ENCODE data around the gene TMEM181. TPM values are rescaled to one million over a fixed set of nuclear protein-coding genes. Genes with fewer than 3 reads are reported as not detected.

Gene TMEM181
- total and polyA plus RNA-seq, 2 of the 13 experiments (the other 11 are each of a cell fraction or from before 2014, with no cell fraction given) = 59.1 to 108 TPM

DNA sequence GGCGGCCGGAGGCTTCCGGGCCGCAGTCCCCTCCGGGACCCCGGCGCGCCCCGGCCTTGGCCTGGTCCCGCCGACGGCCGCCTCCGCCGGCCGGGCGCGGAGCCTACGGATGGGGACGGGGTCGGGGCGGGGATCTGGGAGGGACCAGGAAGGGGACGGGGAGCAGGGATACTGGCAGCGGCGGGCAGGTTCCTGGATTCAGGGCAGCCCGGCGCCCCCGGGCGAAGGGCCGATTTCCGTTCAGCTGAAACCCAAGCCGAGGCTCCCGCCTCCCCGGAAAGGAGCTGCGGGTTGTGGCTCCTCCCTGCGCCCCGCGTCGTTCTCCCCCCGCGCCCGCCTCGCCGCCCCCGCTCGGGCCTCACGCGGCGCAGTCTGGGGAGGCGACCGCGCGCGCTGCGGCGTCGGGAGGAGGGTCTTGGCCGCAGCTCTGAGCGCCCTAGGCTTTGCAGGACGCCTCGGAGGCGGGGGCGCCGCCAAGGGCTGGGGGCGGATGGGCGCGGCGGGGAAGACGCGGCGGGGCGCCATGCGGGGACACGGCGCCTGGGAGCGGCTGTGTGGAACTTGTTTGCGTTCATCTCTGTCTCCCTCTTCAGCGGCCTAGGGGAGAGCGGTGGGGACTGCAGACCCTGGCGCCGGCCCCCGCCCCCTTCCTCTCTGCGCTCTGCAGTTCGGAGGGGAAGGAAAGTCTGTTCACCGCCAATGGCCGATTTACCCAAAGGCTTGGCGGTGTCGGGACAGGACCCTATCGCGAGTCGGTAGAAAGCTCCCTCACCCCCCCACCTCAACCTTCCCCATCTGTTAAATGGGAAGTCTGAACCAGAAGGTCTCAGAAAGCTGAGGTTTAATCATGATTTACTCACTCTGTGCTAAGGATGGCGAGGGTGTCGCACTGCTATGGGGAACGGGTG is 22.7 kb upstream of the TMEM181 start (continued):
- TF ChIP-seq ZNF235 (CRISPR knock-in tag; IDR thresholded peaks at IDR 0.05; ENCODE audit: borderline replicate concordance) = no peak
- TF ChIP-seq RXRA (CRISPR knock-in tag; IDR thresholded peaks at IDR 0.05) = no peak
- TF ChIP-seq, protein P1, sequence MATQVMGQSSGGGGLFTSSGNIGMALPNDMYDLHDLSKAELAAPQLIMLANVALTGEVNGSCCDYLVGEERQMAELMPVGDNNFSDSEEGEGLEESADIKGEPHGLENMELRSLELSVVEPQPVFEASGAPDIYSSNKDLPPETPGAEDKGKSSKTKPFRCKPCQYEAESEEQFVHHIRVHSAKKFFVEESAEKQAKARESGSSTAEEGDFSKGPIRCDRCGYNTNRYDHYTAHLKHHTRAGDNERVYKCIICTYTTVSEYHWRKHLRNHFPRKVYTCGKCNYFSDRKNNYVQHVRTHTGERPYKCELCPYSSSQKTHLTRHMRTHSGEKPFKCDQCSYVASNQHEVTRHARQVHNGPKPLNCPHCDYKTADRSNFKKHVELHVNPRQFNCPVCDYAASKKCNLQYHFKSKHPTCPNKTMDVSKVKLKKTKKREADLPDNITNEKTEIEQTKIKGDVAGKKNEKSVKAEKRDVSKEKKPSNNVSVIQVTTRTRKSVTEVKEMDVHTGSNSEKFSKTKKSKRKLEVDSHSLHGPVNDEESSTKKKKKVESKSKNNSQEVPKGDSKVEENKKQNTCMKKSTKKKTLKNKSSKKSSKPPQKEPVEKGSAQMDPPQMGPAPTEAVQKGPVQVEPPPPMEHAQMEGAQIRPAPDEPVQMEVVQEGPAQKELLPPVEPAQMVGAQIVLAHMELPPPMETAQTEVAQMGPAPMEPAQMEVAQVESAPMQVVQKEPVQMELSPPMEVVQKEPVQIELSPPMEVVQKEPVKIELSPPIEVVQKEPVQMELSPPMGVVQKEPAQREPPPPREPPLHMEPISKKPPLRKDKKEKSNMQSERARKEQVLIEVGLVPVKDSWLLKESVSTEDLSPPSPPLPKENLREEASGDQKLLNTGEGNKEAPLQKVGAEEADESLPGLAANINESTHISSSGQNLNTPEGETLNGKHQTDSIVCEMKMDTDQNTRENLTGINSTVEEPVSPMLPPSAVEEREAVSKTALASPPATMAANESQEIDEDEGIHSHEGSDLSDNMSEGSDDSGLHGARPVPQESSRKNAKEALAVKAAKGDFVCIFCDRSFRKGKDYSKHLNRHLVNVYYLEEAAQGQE (IDR thresholded peaks at IDR 0.05; ENCODE audit: borderline replicate concordance in 1 of 2, low read depth in 1 of 2, low read length in 2 of 2) = peak in 1 of 2 experiments; percentile 9; a peak in 3 of 4 replicates
- TF ChIP-seq ZNF232 (CRISPR knock-in tag; IDR thresholded peaks at IDR 0.05; ENCODE audit: borderline replicate concordance) = no peak
- TF ChIP-seq, protein P2, sequence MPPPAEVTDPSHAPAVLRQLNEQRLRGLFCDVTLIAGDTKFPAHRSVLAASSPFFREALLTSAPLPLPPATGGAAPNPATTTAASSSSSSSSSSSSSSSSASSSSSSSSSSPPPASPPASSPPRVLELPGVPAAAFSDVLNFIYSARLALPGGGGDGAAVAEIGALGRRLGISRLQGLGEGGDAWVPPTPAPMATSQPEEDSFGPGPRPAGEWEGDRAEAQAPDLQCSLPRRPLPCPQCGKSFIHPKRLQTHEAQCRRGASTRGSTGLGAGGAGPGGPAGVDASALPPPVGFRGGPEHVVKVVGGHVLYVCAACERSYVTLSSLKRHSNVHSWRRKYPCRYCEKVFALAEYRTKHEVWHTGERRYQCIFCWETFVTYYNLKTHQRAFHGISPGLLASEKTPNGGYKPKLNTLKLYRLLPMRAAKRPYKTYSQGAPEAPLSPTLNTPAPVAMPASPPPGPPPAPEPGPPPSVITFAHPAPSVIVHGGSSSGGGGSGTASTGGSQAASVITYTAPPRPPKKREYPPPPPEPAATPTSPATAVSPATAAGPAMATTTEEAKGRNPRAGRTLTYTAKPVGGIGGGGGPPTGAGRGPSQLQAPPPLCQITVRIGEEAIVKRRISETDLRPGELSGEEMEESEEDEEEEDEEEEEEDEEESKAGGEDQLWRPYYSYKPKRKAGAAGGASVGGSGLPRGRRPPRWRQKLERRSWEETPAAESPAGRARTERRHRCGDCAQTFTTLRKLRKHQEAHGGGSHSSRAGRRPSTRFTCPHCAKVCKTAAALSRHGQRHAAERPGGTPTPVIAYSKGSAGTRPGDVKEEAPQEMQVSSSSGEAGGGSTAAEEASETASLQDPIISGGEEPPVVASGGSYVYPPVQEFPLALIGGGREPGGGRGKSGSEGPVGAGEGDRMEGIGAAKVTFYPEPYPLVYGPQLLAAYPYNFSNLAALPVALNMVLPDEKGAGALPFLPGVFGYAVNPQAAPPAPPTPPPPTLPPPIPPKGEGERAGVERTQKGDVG (CRISPR knock-in tag; IDR thresholded peaks at IDR 0.05; ENCODE audit: borderline replicate concordance) = peak; percentile 56
- TF ChIP-seq, protein P3, sequence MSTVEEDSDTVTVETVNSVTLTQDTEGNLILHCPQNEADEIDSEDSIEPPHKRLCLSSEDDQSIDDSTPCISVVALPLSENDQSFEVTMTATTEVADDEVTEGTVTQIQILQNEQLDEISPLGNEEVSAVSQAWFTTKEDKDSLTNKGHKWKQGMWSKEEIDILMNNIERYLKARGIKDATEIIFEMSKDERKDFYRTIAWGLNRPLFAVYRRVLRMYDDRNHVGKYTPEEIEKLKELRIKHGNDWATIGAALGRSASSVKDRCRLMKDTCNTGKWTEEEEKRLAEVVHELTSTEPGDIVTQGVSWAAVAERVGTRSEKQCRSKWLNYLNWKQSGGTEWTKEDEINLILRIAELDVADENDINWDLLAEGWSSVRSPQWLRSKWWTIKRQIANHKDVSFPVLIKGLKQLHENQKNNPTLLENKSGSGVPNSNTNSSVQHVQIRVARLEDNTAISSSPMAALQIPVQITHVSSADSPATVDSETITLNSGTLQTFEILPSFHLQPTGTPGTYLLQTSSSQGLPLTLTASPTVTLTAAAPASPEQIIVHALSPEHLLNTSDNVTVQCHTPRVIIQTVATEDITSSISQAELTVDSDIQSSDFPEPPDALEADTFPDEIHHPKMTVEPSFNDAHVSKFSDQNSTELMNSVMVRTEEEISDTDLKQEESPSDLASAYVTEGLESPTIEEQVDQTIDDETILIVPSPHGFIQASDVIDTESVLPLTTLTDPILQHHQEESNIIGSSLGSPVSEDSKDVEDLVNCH (CRISPR knock-in tag; IDR thresholded peaks at IDR 0.05) = 0 out of 2 replicates have a peak, but pooled peaks have one; percentile 0
- TF ChIP-seq, protein P4, sequence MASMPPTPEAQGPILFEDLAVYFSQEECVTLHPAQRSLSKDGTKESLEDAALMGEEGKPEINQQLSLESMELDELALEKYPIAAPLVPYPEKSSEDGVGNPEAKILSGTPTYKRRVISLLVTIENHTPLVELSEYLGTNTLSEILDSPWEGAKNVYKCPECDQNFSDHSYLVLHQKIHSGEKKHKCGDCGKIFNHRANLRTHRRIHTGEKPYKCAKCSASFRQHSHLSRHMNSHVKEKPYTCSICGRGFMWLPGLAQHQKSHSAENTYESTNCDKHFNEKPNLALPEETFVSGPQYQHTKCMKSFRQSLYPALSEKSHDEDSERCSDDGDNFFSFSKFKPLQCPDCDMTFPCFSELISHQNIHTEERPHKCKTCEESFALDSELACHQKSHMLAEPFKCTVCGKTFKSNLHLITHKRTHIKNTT (CRISPR knock-in tag; IDR thresholded peaks at IDR 0.05) = no peak
- TF ChIP-seq ZNF225 (CRISPR knock-in tag; IDR thresholded peaks at IDR 0.05) = 0 out of 2 replicates have a peak, but pooled peaks have one; percentile 30
- TF ChIP-seq ZNF382 (CRISPR knock-in tag; IDR thresholded peaks at IDR 0.05; ENCODE audit: borderline replicate concordance) = no peak
- TF ChIP-seq REL (CRISPR knock-in tag; conservative IDR thresholded peaks at IDR 0.05) = 0 out of 2 replicates have a peak, but pooled peaks have one; percentile 34
- TF ChIP-seq STAG1 (CRISPR knock-in tag; IDR thresholded peaks at IDR 0.05) = peak; percentile 14; the same call in 1 of the 2 replicates
- TF ChIP-seq CBX2 (IDR thresholded peaks at IDR 0.05; ENCODE audit: low read depth, low read length) = no peak
- TF ChIP-seq CBX2 (CRISPR knock-in tag; IDR thresholded peaks at IDR 0.05; ENCODE audit: low read depth) = 0 out of 2 replicates have a peak, but pooled peaks have one; percentile 59
- no peak for TF ChIP-seq ZMYM2 (CRISPR knock-in tag; IDR thresholded peaks at IDR 0.05)
- peak; percentile 69; the same call in 1 of the 2 replicates for TF ChIP-seq ZMAT3 (CRISPR knock-in tag; conservative IDR thresholded peaks at IDR 0.05)
- TF ChIP-seq, protein P5, sequence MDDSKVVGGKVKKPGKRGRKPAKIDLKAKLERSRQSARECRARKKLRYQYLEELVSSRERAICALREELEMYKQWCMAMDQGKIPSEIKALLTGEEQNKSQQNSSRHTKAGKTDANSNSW (CRISPR knock-in tag; IDR thresholded peaks at IDR 0.05; ENCODE audit: borderline replicate concordance) = no peak; the same call in 1 of the 2 replicates
- TF ChIP-seq ZBTB7B (CRISPR knock-in tag; IDR thresholded peaks at IDR 0.05) = no peak

All from HepG2 (cell line).